ENCODE results near the gene CHSY1.

DNA sequence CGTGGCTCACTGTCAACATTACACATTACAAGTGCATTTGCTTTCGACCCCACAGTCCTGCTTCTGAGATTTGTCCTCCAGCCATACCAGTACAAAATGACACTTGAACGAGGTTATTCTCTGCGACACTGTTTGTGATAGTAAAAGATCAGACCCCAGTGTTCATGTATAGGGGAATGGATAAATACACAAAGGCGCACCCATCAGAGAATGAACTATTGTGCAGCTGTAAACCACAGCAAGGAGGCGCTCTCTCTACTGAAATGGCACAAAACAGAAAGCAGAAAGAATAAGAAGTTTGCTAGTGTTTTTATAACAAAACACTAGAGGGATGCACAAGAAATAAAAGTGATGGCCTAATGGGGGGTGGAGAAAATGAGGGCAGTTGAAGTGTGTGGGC, 4.9 kb upstream of the CHSY1 start:
- TF ChIP-seq SMC3 (conservative IDR thresholded peaks at IDR 0.05; ENCODE audit: poor library complexity) (no peak), POLR2AphosphoS5 (IDR thresholded peaks at IDR 0.05) (no peak), EZH2 (IDR thresholded peaks at IDR 0.05; ENCODE audit: borderline replicate concordance, insufficient read depth, low read length, poor library complexity, severe bottlenecking) (no peak), MXI1 (conservative IDR thresholded peaks at IDR 0.05; ENCODE audit: poor library complexity, severe bottlenecking) (no peak), REST (IDR thresholded peaks at IDR 0.05; ENCODE audit: borderline replicate concordance) (no peak), RAD21 (conservative IDR thresholded peaks at IDR 0.05) (no peak)
- TF ChIP-seq, protein P1, sequence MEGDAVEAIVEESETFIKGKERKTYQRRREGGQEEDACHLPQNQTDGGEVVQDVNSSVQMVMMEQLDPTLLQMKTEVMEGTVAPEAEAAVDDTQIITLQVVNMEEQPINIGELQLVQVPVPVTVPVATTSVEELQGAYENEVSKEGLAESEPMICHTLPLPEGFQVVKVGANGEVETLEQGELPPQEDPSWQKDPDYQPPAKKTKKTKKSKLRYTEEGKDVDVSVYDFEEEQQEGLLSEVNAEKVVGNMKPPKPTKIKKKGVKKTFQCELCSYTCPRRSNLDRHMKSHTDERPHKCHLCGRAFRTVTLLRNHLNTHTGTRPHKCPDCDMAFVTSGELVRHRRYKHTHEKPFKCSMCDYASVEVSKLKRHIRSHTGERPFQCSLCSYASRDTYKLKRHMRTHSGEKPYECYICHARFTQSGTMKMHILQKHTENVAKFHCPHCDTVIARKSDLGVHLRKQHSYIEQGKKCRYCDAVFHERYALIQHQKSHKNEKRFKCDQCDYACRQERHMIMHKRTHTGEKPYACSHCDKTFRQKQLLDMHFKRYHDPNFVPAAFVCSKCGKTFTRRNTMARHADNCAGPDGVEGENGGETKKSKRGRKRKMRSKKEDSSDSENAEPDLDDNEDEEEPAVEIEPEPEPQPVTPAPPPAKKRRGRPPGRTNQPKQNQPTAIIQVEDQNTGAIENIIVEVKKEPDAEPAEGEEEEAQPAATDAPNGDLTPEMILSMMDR (IDR thresholded peaks at IDR 0.05; ENCODE audit: poor library complexity, severe bottlenecking) = no peak

All from neural cell (in vitro differentiated cells).